ENCODE measurements around the gene PPP2R2C.

PPP2R2C gene

DNA sequence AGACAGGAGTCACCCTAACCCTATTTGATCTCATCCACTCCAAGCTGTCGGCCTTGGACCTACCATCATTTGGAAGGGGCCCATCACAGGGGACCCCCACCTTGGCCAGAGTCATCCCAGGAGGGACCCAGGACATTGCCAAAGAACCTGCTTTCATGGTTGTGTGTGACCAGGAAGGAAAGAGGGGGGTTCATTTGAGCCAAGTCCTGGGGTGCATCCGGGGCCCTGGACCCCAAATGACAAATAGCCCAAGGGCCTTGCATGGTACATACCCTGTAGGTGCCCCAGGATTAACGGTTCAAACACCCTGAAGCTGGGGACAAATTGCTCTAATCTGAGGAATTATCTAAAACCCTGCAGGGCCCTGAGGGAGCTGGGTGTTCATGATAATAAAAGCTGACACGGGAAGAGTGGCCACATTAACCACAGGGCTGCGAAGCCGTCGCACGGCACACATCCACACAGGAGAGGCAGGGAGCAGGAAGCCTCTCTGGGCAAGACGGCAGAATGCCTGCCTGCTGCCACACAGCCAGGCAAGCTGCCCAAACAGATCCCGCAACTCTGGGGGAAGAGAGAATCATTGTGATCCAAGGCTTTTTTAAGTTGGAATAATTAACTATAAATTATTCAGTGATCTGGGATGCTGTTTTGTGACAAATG is 28.2 kb upstream of the PPP2R2C start:
- Histone ChIP-seq H3K4me1 (ENCODE audit: insufficient read depth, insufficient read length) (no peaks in the 10 kb centered on the region), H3K36me3 (ENCODE audit: insufficient read depth, insufficient read length, low read length) (no peaks in the 10 kb centered on the region), H3K4me3 (ENCODE audit: insufficient read length, low read depth) (no peak overlapping the region), H3K27me3 (ENCODE audit: insufficient read depth, insufficient read length) (no peaks in the 10 kb centered on the region), H3K9me3 (ENCODE audit: insufficient read depth, low read length) (peaks cover 23% of the 10 kb centered on the region), H3K9ac (ENCODE audit: insufficient read length, low read depth) (no peak overlapping the region)
- no peak for DNase-seq (ENCODE audit: low read depth, low spot score)
- no peak for TF ChIP-seq SUZ12 (IDR thresholded peaks at IDR 0.05; ENCODE audit: extremely low read depth, insufficient read depth, insufficient read length)

DNA sequence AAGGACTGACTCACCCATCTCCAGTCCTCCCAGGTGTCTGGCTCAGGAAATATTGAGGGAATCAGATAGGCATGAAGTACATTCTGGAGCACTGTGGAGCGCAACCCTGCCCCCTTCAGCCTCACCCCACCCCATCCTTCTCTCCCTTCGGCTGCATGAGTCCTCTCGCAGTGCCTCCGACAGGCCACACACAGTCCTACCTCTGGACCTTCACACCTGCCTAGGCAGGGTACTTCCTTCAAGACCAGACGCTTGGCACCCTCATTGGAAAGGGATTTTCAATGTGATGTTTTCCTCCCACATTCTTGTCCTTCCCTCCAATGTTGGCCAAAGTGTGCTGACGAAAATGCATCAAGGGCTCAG is 26.8 kb upstream of the PPP2R2C start:
- H3K4me3 ChIP-seq (ENCODE audit: insufficient read length, low read depth), result no peak overlapping the region
- H3K4me1 ChIP-seq (ENCODE audit: insufficient read depth, insufficient read length), result no peaks in the 10 kb centered on the region
- no peaks in the 10 kb centered on the region for H3K27me3 ChIP-seq (ENCODE audit: insufficient read depth, insufficient read length)
- TF ChIP-seq SUZ12 (IDR thresholded peaks at IDR 0.05; ENCODE audit: extremely low read depth, insufficient read depth, insufficient read length) (no peak), YY1 (IDR thresholded peaks at IDR 0.05; ENCODE audit: insufficient read depth, insufficient read length) (no peak), ZNF274 (IDR thresholded peaks at IDR 0.05; ENCODE audit: low read depth, low read length) (no peak)
- H3K9ac ChIP-seq (ENCODE audit: insufficient read length, low read depth), result no peak overlapping the region
- no peaks in the 10 kb centered on the region for H3K36me3 ChIP-seq (ENCODE audit: insufficient read depth, insufficient read length, low read length)
- H3K9me3 ChIP-seq (ENCODE audit: insufficient read depth, low read length), result peaks cover 9% of the 10 kb centered on the region
- no peak for DNase-seq (ENCODE audit: low read depth, low spot score)

GRCh38 chr4:6498511-6499237 is 26.3 kb upstream of the PPP2R2C start:
- TF ChIP-seq ZNF274 (IDR thresholded peaks at IDR 0.05; ENCODE audit: low read depth, low read length) (no peak), SUZ12 (IDR thresholded peaks at IDR 0.05; ENCODE audit: extremely low read depth, insufficient read depth, insufficient read length) (no peak), YY1 (IDR thresholded peaks at IDR 0.05; ENCODE audit: insufficient read depth, insufficient read length) (no peak)
- Histone ChIP-seq H3K36me3 (ENCODE audit: insufficient read depth, insufficient read length, low read length) (no peaks in the 10 kb centered on the region), H3K9ac (ENCODE audit: insufficient read length, low read depth) (no peak overlapping the region), H3K9me3 (ENCODE audit: insufficient read depth, low read length) (peaks cover 4% of the 10 kb centered on the region; the same call in 1 of the 2 replicates), H3K4me3 (ENCODE audit: insufficient read length, low read depth) (no peak overlapping the region), H3K4me1 (ENCODE audit: insufficient read depth, insufficient read length) (peaks cover 2% of the 10 kb centered on the region), H3K27me3 (ENCODE audit: insufficient read depth, insufficient read length) (no peaks in the 10 kb centered on the region)
- no peak for DNase-seq (ENCODE audit: low read depth, low spot score)

DNA sequence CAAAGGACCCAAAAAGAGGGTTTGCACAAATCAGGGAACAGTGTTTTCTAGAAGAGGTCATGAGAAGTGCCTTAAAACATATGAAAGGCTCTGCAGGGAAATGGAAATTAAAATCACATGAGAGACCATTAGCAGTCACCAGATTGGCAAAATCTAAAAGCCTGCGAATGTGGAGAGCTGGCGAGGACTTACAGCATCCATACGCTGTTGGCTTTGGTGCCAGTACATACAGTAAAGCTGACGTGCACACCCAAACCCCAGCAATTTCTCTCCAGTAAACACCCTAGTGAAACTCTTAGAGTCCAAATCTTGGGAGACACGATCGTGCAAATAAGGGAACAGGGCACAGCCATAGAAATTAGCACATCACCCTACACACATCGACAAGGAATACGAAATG is 25.4 kb upstream of the PPP2R2C start:
- no peak overlapping the region for H3K4me3 ChIP-seq (ENCODE audit: insufficient read length, low read depth)
- no peaks in the 10 kb centered on the region for H3K36me3 ChIP-seq (ENCODE audit: insufficient read depth, insufficient read length, low read length)
- H3K9me3 ChIP-seq (ENCODE audit: insufficient read depth, low read length), result 0 out of 2 replicates have a peak, but pooled peaks cover 3% of the 10 kb centered on the region
- no peak for DNase-seq (ENCODE audit: low read depth, low spot score)
- no peak for TF ChIP-seq SUZ12 (IDR thresholded peaks at IDR 0.05; ENCODE audit: extremely low read depth, insufficient read depth, insufficient read length)
- TF ChIP-seq ZNF274 (IDR thresholded peaks at IDR 0.05; ENCODE audit: low read depth, low read length), result no peak
- no peak for TF ChIP-seq YY1 (IDR thresholded peaks at IDR 0.05; ENCODE audit: insufficient read depth, insufficient read length)
- peaks cover 6% of the 10 kb centered on the region for H3K4me1 ChIP-seq (ENCODE audit: insufficient read depth, insufficient read length)
- no peak overlapping the region for H3K9ac ChIP-seq (ENCODE audit: insufficient read length, low read depth)
- no peaks in the 10 kb centered on the region for H3K27me3 ChIP-seq (ENCODE audit: insufficient read depth, insufficient read length)

DNA sequence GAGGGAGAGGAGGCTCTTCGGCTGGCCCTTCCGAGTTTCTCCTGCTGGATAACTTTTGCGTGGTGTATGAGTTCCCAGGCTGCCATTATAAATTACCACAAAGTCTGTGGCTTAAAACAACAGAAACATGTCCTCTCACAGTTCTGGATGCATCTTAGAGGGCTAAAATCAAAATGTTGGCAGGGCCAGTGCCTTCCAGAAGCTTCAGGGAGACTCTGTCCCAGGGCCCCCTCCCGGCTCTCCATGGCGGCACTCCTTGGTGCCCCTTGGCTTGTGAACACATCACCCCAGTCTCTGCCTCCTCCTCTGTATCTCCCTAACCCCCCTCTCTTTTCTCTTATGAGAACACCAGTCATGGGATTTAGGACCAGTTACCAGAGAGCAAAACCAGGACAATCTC is 23.3 kb upstream of the PPP2R2C start:
- no peak overlapping the region for H3K4me3 ChIP-seq (ENCODE audit: insufficient read length, low read depth)
- peaks cover 12% of the 10 kb centered on the region; the same call in 1 of the 2 replicates for H3K9me3 ChIP-seq (ENCODE audit: insufficient read depth, low read length)
- no peak overlapping the region for H3K9ac ChIP-seq (ENCODE audit: insufficient read length, low read depth)
- peaks cover 6% of the 10 kb centered on the region for H3K4me1 ChIP-seq (ENCODE audit: insufficient read depth, insufficient read length)
- TF ChIP-seq ZNF274 (IDR thresholded peaks at IDR 0.05; ENCODE audit: low read depth, low read length), result no peak
- TF ChIP-seq SUZ12 (IDR thresholded peaks at IDR 0.05; ENCODE audit: extremely low read depth, insufficient read depth, insufficient read length), result no peak
- TF ChIP-seq YY1 (IDR thresholded peaks at IDR 0.05; ENCODE audit: insufficient read depth, insufficient read length), result no peak
- no peaks in the 10 kb centered on the region for H3K36me3 ChIP-seq (ENCODE audit: insufficient read depth, insufficient read length, low read length)
- no peaks in the 10 kb centered on the region for H3K27me3 ChIP-seq (ENCODE audit: insufficient read depth, insufficient read length)
- no peak for DNase-seq (ENCODE audit: low read depth, low spot score)

- no peak overlapping the region for H3K9ac ChIP-seq (ENCODE audit: insufficient read length, low read depth)
- H3K4me1 ChIP-seq (ENCODE audit: insufficient read depth, insufficient read length), result peaks cover 6% of the 10 kb centered on the region
- no peaks in the 10 kb centered on the region for H3K27me3 ChIP-seq (ENCODE audit: insufficient read depth, insufficient read length)
- no peak for DNase-seq (ENCODE audit: low read depth, low spot score)
- no peaks in the 10 kb centered on the region for H3K36me3 ChIP-seq (ENCODE audit: insufficient read depth, insufficient read length, low read length)
- no peak overlapping the region for H3K4me3 ChIP-seq (ENCODE audit: insufficient read length, low read depth)
- no peak for TF ChIP-seq YY1 (IDR thresholded peaks at IDR 0.05; ENCODE audit: insufficient read depth, insufficient read length)
- TF ChIP-seq SUZ12 (IDR thresholded peaks at IDR 0.05; ENCODE audit: extremely low read depth, insufficient read depth, insufficient read length), result no peak
- no peak for TF ChIP-seq ZNF274 (IDR thresholded peaks at IDR 0.05; ENCODE audit: low read depth, low read length)
- H3K9me3 ChIP-seq (ENCODE audit: insufficient read depth, low read length), result peaks cover 12% of the 10 kb centered on the region; the same call in 1 of the 2 replicates
These were observed 22.8 kb upstream of the PPP2R2C start for GRCh38 chr4:6495296-6495590.

- Histone ChIP-seq H3K36me3 (ENCODE audit: insufficient read depth, insufficient read length, low read length) (no peaks in the 10 kb centered on the region), H3K9me3 (ENCODE audit: insufficient read depth, low read length) (peaks cover 12% of the 10 kb centered on the region; the same call in 1 of the 2 replicates), H3K4me3 (ENCODE audit: insufficient read length, low read depth) (no peak overlapping the region), H3K4me1 (ENCODE audit: insufficient read depth, insufficient read length) (peaks cover 6% of the 10 kb centered on the region), H3K27me3 (ENCODE audit: insufficient read depth, insufficient read length) (no peaks in the 10 kb centered on the region), H3K9ac (ENCODE audit: insufficient read length, low read depth) (no peak overlapping the region)
- TF ChIP-seq YY1 (IDR thresholded peaks at IDR 0.05; ENCODE audit: insufficient read depth, insufficient read length) (no peak), SUZ12 (IDR thresholded peaks at IDR 0.05; ENCODE audit: extremely low read depth, insufficient read depth, insufficient read length) (no peak), ZNF274 (IDR thresholded peaks at IDR 0.05; ENCODE audit: low read depth, low read length) (no peak)
- DNase-seq (ENCODE audit: low read depth, low spot score), result no peak
These were observed 22.2 kb upstream of the PPP2R2C start for GRCh38 chr4:6494431-6495295.

Data from NT2/D1 (cell line).